HCT116 (cell line): ENCODE results near the gene SIDT1. TPM values are rescaled to one million over a fixed set of nuclear protein-coding genes. Genes with fewer than 3 reads are reported as not detected.
A peak's percentile ranks its signal among the peaks of the same experiment; 100 is the strongest.

ENCODE experiments used
- ATAC-seq: fragments of 200-7000 bp; cut with Tn5 transposase; 2 replicates; pipeline ENCODE4 v1.9.1; 2020; ENCODE audit warnings: mild to moderate bottlenecking, moderate library complexity
- BruUV-seq: library from RNA; stranded (reverse); fragments of 400-500 nt; replicated peaks from 2 replicates; lab custom pipeline; 2021; lab: Mats Ljungman, UMichigan
- CTCF ChIA-PET: fragments of 300-600 bp; sonication (Branson Sonifier 250); formaldehyde crosslinking; loops from one replicate; lab custom pipeline; 2021; ENCODE audit warnings: antibody characterized with exemption; lab: Charles Lee
- POLR2A ChIA-PET: fragments of 300-600, 350-600 bp; sonication (Branson Sonifier 250); formaldehyde crosslinking; loops from one replicate; lab custom pipeline; 2021; ENCODE audit warnings: antibody characterized with exemption; lab: Charles Lee
- RAD21 ChIA-PET, 2 experiments: fragments of 300-600 bp; sonication (Branson Sonifier 250); formaldehyde crosslinking; loops; one replicate each; lab custom pipeline; 2023; ENCODE audit warnings: low total read pairs in 2 of 2; ENCODE audit not compliant: uncharacterized antibody in 2 of 2, unreplicated experiment in 2 of 2, low non-redundant PET in 1 of 2; lab: Charles Lee
- DNase-seq: peaks from one replicate; pipeline ENCODE4 v3.0.0-alpha.2; 2010; ENCODE audit warnings: low read depth, low spot score
- H2AFZ ChIP-seq: fragments of 200-600 bp; shearing (Covaris generic), sonication (generic); 2 replicates; pipeline ENCODE4 v1.6.1; 2017; ENCODE audit warnings: low read depth, mixed run types, mixed read lengths, antibody characterized with exemption, low read length; ENCODE audit not compliant: poor library complexity, severe bottlenecking
- H3K27ac ChIP-seq: 2 replicates; pipeline ENCODE4 v1.5.1; 2012; ENCODE audit warnings: low read depth, low read length
- H3K27me3 ChIP-seq: fragments of 200-600 bp; sonication (generic); 2 replicates; pipeline ENCODE4 v1.6.1; 2016; ENCODE audit warnings: mixed run types, low read length, mixed read lengths; ENCODE audit not compliant: insufficient read depth
- H3K36me3 ChIP-seq, 2 experiments: fragments of 200-500 bp in 1 of 2; fragments of 200-600 bp in 1 of 2; sonication (Bioruptor generic) in 1 of 2; sonication (generic) in 1 of 2; 2 replicates each; pipeline versions ENCODE4 v1.5.1 to v1.6.1; 2014 to 2016; ENCODE audit warnings: low read length in 2 of 2, inconsistent platforms in 1 of 2, mixed read lengths in 1 of 2, mixed run types in 1 of 2; ENCODE audit not compliant: insufficient read depth in 2 of 2, control insufficient read depth in 1 of 2
- H3K4me1 ChIP-seq, 2 experiments: fragments of 200-600 bp in 1 of 2; sonication (generic) in 1 of 2; 2 replicates each; pipeline versions ENCODE4 v1.5.1 to v1.6.1; 2012 to 2017; ENCODE audit warnings: low read length in 2 of 2, inconsistent platforms in 1 of 2, mild to moderate bottlenecking in 1 of 2, mixed read lengths in 1 of 2, mixed run types in 1 of 2, moderate library complexity in 1 of 2; ENCODE audit not compliant: insufficient read depth in 2 of 2, control insufficient read depth in 1 of 2
- H3K4me2 ChIP-seq: fragments of 200-600 bp; sonication (generic); 2 replicates; pipeline ENCODE4 v1.6.1; 2017; ENCODE audit warnings: mixed run types, low read length, mixed read lengths
- H3K4me3 ChIP-seq, 2 experiments: fragments of 200-600 bp in 1 of 2; sonication (generic) in 1 of 2; replicated peaks in 1 of 2; 2 replicates each; pipeline ENCODE4 v1.5.1; 2011 to 2016; ENCODE audit warnings: low read length in 2 of 2, control low read depth in 1 of 2, low read depth in 1 of 2, mild to moderate bottlenecking in 1 of 2, mixed read lengths in 1 of 2, mixed run types in 1 of 2
- H3K79me2 ChIP-seq: fragments of 200-600 bp; sonication (generic); 2 replicates; pipeline ENCODE4 v1.6.1; 2017; ENCODE audit warnings: mild to moderate bottlenecking, mixed run types, low read length, moderate library complexity, mixed read lengths; ENCODE audit not compliant: insufficient read depth
- H3K9ac ChIP-seq: fragments of 200-600 bp; sonication (generic); 2 replicates; pipeline ENCODE4 v1.6.1; 2016; ENCODE audit warnings: low read length, mixed read lengths
- H3K9me2 ChIP-seq: fragments of 200-600 bp; sonication (generic), shearing (Covaris generic); 2 replicates; pipeline ENCODE4 v1.6.1; 2017; ENCODE audit warnings: mixed run types, mild to moderate bottlenecking, moderate library complexity; ENCODE audit not compliant: insufficient read depth
- H3K9me3 ChIP-seq, 2 experiments: fragments of 200-500 bp in 1 of 2; fragments of 200-600 bp in 1 of 2; sonication (Bioruptor generic) in 1 of 2; sonication (generic) in 1 of 2; 2 replicates each; pipeline ENCODE4 v1.6.1; 2014 to 2017; ENCODE audit warnings: low read length in 2 of 2, mixed read lengths in 2 of 2, inconsistent platforms in 1 of 2, low read depth in 1 of 2, mild to moderate bottlenecking in 1 of 2, mixed run types in 1 of 2, moderate library complexity in 1 of 2; ENCODE audit not compliant: control insufficient read depth in 1 of 2, insufficient read depth in 1 of 2
- H4K20me1 ChIP-seq: fragments of 200-600 bp; sonication (generic), shearing (Covaris generic); 2 replicates; pipeline ENCODE4 v1.6.1; 2017; ENCODE audit warnings: mixed run types, mild to moderate bottlenecking, moderate library complexity; ENCODE audit not compliant: insufficient read depth
- CBX3 ChIP-seq: IDR thresholded peaks from 2 replicates; pipeline ENCODE4 v1.6.1; 2012; ENCODE audit warnings: low read depth
- CTCF ChIP-seq, 3 experiments: fragments of 200-600 bp in 1 of 3; sonication (generic) in 1 of 3; IDR thresholded peaks in 2 of 3; conservative IDR thresholded peaks in 1 of 3; 2 replicates each; pipeline ENCODE4 v1.5.1; 2012 to 2017; ENCODE audit warnings: low read depth in 2 of 3, low read length in 2 of 3, antibody characterized with exemption in 1 of 3, borderline replicate concordance in 1 of 3, control low read depth in 1 of 3, mild to moderate bottlenecking in 1 of 3, mixed read lengths in 1 of 3, mixed run types in 1 of 3, moderate library complexity in 1 of 3; ENCODE audit not compliant: insufficient read depth in 1 of 3
- EZH2 ChIP-seq: fragments of 200-600 bp; sonication (generic); IDR thresholded peaks from 2 replicates; pipeline ENCODE4 v1.6.1; 2017; ENCODE audit warnings: antibody characterized with exemption, mixed run types
- FOSL1 ChIP-seq: IDR thresholded peaks from 2 replicates; pipeline ENCODE4 v1.6.1; 2012; ENCODE audit warnings: low read depth
- JUND ChIP-seq: IDR thresholded peaks from 2 replicates; pipeline ENCODE4 v1.6.1; 2012
- RAD21 ChIP-seq: IDR thresholded peaks from 2 replicates; pipeline ENCODE4 v1.6.1; 2012; ENCODE audit warnings: low read depth, mild to moderate bottlenecking
- REST ChIP-seq: IDR thresholded peaks from 2 replicates; pipeline ENCODE4 v1.6.1; 2012; ENCODE audit warnings: low read depth
- SRF ChIP-seq: IDR thresholded peaks from 2 replicates; pipeline ENCODE4 v1.6.1; 2012; ENCODE audit warnings: low read depth
- YY1 ChIP-seq: IDR thresholded peaks from 2 replicates; pipeline ENCODE4 v1.6.1; 2011; ENCODE audit warnings: low read length, low read depth, moderate library complexity, mild to moderate bottlenecking; ENCODE audit not compliant: insufficient replicate concordance; ENCODE audit errors: extremely low read depth
- intact Hi-C: fragments of 100-400 bp; cut with micrococcal nuclease; formaldehyde crosslinking; loops from 2 replicates; pipeline ENCODE4 v1.10.0; 2022
- total RNA-seq: library from RNA; stranded (reverse); gene quantifications from one replicate; pipeline ENCODE4 v1.2.1, GENCODE V29; 2021; ENCODE audit not compliant: unreplicated experiment

Gene SIDT1
- total RNA-seq, 1 experiment from 2014 or later = not detected

- Histone ChIP-seq H3K27ac (peak overlapping the region; percentile 71; the same call in 1 of the 2 replicates), H3K9me3 (no peaks in the 10 kb centered on the region), H3K36me3 (no peaks in the 10 kb centered on the region), H3K4me2 (peak overlapping the region; percentile 84), H2AFZ (no peak overlapping the region), H4K20me1 (no peaks in the 10 kb centered on the region), H3K4me3 (peak overlapping the region; percentile 87 to 97; a peak in 2 of 4 replicates), H3K9me2 (no peaks in the 10 kb centered on the region), H3K27me3 (no peaks in the 10 kb centered on the region), H3K79me2 (peaks cover 17% of the 10 kb centered on the region; the same call in 1 of the 2 replicates), H3K9ac (peak overlapping the region; percentile 71), H3K4me1 (peaks cover 5 to 16% of the 10 kb centered on the region in 2 experiments; a peak in 2 of 4 replicates)
- ChIA-PET RAD21 (no interaction called here), POLR2A (interaction anchor here (0.8 to 1.5 kb wide), 5 partner anchors 21 to 109 kb away, joined by 3 to 7 read pairs (median 4); no protein-coding TSS in a partner anchor), CTCF (interaction anchor here (0.7 to 2.7 kb wide), 4 partner anchors 26 to 180 kb away, joined by 3 to 16 read pairs (median 4); partner anchors contain the start of gene USF3)
- TF ChIP-seq EZH2 = no peak
- TF ChIP-seq RAD21 = peak; percentile 23; the same call in 1 of the 2 replicates
- intact Hi-C loops = no loop called here
- DNase-seq = no peak
- no peak for ATAC-seq
- BruUV-seq = no TSS peak
Observed at GRCh38 chr3:113516115-113516505, 16.2 kb upstream of the SIDT1 start.

GRCh38 chr3:113521981-113522380, 10.4 kb upstream of the SIDT1 start:
- DNase-seq (no peak), ATAC-seq (no peak)
- Histone ChIP-seq H3K4me3 (no peak overlapping the region), H3K79me2 (no peaks in the 10 kb centered on the region), H3K9me3 (no peaks in the 10 kb centered on the region), H3K9me2 (no peaks in the 10 kb centered on the region), H3K27me3 (no peaks in the 10 kb centered on the region), H3K4me2 (no peak overlapping the region), H2AFZ (no peak overlapping the region), H3K9ac (no peak overlapping the region), H3K4me1 (no peaks in the 10 kb centered on the region), H4K20me1 (no peaks in the 10 kb centered on the region), H3K36me3 (no peaks in the 10 kb centered on the region), H3K27ac (no peak overlapping the region)
- RAD21 ChIA-PET = no interaction called here
- CTCF ChIA-PET = no interaction called here
- intact Hi-C loops = no loop called here
- TF ChIP-seq YY1 = no peak
- TF ChIP-seq SRF = no peak
- no peak for TF ChIP-seq JUND
- TF ChIP-seq REST = no peak
- TF ChIP-seq FOSL1 = no peak
- no peak for TF ChIP-seq CTCF (IDR thresholded peaks at IDR 0.05 in 2 of 3, conservative IDR thresholded peaks at IDR 0.05 in 1 of 3; ENCODE audit: borderline replicate concordance in 1 of 3, insufficient read depth in 1 of 3, low read depth in 2 of 3, low read length in 2 of 3)
- no peak for TF ChIP-seq CBX3
- POLR2A ChIA-PET = no interaction called here
- no TSS peak for BruUV-seq
